DOHH2 (cell line): ENCODE results near the gene CFAP251.
"Not testable (repeated sequence)": the region's sequence is repeated elsewhere in the genome, so short reads cannot be mapped to it uniquely, and the experiment has no call there.

Experiments
- H3F3A ChIP-seq: fragments of 200-600 bp; sonication (generic), shearing (Covaris generic); 2 replicates; pipeline ENCODE4 v1.6.0; 2016; ENCODE audit warnings: antibody characterized with exemption, mild to moderate bottlenecking; ENCODE audit not compliant: control insufficient read depth, insufficient read depth
- H3K27ac ChIP-seq: fragments of 200-600 bp; sonication (generic); 2 replicates; pipeline ENCODE4 v1.5.1; 2014; ENCODE audit warnings: low read depth, mild to moderate bottlenecking, low read length, moderate library complexity
- H3K27me3 ChIP-seq: fragments of 200-600 bp; sonication (generic); 2 replicates; pipeline ENCODE4 v1.6.1; 2014; ENCODE audit warnings: mild to moderate bottlenecking, low read length, mixed read lengths; ENCODE audit not compliant: control insufficient read depth
- H3K36me3 ChIP-seq: fragments of 200-600 bp; sonication (generic); 2 replicates; pipeline ENCODE4 v1.6.1; 2014; ENCODE audit warnings: mild to moderate bottlenecking, low read length, moderate library complexity, mixed read lengths; ENCODE audit not compliant: control insufficient read depth
- H3K4me1 ChIP-seq: fragments of 200-600 bp; sonication (generic); 2 replicates; pipeline ENCODE4 v1.6.1; 2014; ENCODE audit warnings: mild to moderate bottlenecking, low read length, mixed read lengths; ENCODE audit not compliant: control insufficient read depth
- H3K4me2 ChIP-seq: fragments of 200-600 bp; sonication (generic); 2 replicates; pipeline ENCODE4 v1.6.0; 2014; ENCODE audit warnings: mild to moderate bottlenecking, low read length, moderate library complexity
- H3K4me3 ChIP-seq: fragments of 200-600 bp; sonication (generic); 2 replicates; pipeline ENCODE4 v1.5.1; 2014; ENCODE audit warnings: mild to moderate bottlenecking, low read length, mixed read lengths
- H3K79me2 ChIP-seq: fragments of 200-600 bp; sonication (generic); 2 replicates; pipeline ENCODE4 v1.6.1; 2014; ENCODE audit warnings: mild to moderate bottlenecking, low read length, mixed read lengths; ENCODE audit not compliant: control insufficient read depth
- H3K9me2 ChIP-seq: fragments of 200-600 bp; sonication (generic); replicated peaks from 2 replicates; pipeline ENCODE4 v1.6.1; 2014; ENCODE audit warnings: mild to moderate bottlenecking, low read length, mixed read lengths; ENCODE audit not compliant: control insufficient read depth
- H3K9me3 ChIP-seq: fragments of 200-600 bp; sonication (generic); 2 replicates; pipeline ENCODE4 v1.6.1; 2014; ENCODE audit warnings: antibody characterized with exemption, low read length, mixed read lengths; ENCODE audit not compliant: control insufficient read depth, insufficient read depth
- H4K20me1 ChIP-seq: fragments of 200-600 bp; sonication (generic); 2 replicates; pipeline ENCODE4 v1.6.0; 2014; ENCODE audit warnings: low read depth, mild to moderate bottlenecking, antibody characterized with exemption, low read length, moderate library complexity; ENCODE audit not compliant: control insufficient read depth, insufficient read depth
- CTCF ChIP-seq: fragments of 200-600 bp; sonication (generic); IDR thresholded peaks from one replicate; pipeline ENCODE4 v1.5.1; 2014; ENCODE audit warnings: antibody characterized with exemption, mild to moderate bottlenecking, low read depth, low read length; ENCODE audit not compliant: poor library complexity, severe bottlenecking
- EZH2phosphoT487 ChIP-seq: fragments of 200-600 bp; sonication (generic); IDR thresholded peaks from 2 replicates; pipeline ENCODE4 v1.6.1; 2017; ENCODE audit warnings: borderline replicate concordance, mild to moderate bottlenecking, antibody characterized with exemption, low read length, moderate library complexity, mixed read lengths

CFAP251 gene

DNA sequence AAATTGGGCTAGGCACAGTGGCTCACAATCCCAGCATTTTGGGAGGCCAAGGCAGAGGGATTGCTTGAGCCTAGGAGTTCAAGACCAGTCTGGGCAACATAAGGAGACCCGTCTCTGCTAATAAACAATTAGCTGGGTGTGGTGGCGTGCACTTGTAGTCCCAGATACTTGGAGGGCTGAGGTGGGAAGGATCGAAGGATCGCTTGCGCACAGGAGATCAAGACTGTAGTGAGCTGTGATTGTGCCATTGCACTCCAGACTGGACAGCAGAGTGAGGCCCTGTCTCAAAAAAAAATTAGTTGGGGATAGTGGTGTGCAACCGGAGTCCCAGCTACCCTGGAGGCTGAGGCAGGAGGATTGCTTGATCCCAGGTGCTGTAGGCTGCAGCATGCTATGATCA lies 64.6 kb downstream of the CFAP251 start:
- Histone ChIP-seq H3K4me2 (peak overlapping the region; percentile 76), H3K4me3 (peak overlapping the region; percentile 63), H3K9me2 (no peaks in the 10 kb centered on the region), H3K4me1 (peaks cover 88% of the 10 kb centered on the region), H3K27me3 (no peaks in the 10 kb centered on the region), H3K27ac (peak overlapping the region; percentile 96), H3K9me3 (no peaks in the 10 kb centered on the region), H3K79me2 (peaks cover 5% of the 10 kb centered on the region), H3K36me3 (peaks cover 14% of the 10 kb centered on the region), H4K20me1 (no peaks in the 10 kb centered on the region), H3F3A (peaks cover 66% of the 10 kb centered on the region)
- no peak for TF ChIP-seq EZH2phosphoT487
- no peak for TF ChIP-seq CTCF

DNA sequence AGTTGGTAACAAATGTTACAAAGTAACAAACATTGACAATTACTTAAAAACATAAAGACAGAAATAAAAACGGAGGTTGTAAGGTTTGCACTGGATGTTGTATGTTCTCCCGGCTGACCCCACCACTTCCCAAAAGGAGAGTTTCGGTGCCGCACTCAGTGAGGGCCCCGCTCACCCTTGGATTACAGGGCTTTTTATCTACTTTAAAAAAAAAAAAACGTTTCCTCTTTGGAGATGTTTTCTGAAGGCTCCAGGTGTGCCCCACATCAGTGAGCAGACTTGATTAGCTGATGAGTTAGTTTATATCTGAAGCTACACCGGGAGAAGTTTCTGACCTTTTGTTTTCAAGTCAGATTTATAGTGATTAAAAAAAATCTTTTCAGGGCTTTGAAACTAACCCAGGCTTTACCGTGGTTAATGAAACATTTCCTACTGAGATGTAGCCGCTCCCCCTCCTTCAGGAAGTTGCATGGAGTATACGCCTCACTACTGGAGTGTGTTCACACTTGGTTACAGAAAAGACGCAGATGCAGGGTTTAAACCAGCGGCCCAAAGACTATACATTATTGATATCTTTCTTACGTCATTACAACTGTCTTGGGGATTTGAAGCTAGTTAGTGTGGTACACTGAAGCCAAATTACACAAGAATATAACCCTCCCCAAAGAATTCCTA lies 65.3 kb downstream of the CFAP251 start:
- Histone ChIP-seq H3K9me2 (no peaks in the 10 kb centered on the region), H3K79me2 (peaks cover 5% of the 10 kb centered on the region), H3K27ac (peak overlapping the region; percentile 96), H3K4me3 (peak overlapping the region; percentile 63), H3K9me3 (no peaks in the 10 kb centered on the region), H3F3A (peaks cover 64% of the 10 kb centered on the region), H3K27me3 (no peaks in the 10 kb centered on the region), H4K20me1 (no peaks in the 10 kb centered on the region), H3K4me2 (peak overlapping the region; percentile 76), H3K36me3 (peaks cover 14% of the 10 kb centered on the region), H3K4me1 (peaks cover 85% of the 10 kb centered on the region)
- TF ChIP-seq EZH2phosphoT487 = no peak
- no peak for TF ChIP-seq CTCF

GRCh38 chr12:121986489-121987245 lies 68.3 kb downstream of the CFAP251 start:
- Histone ChIP-seq H3K4me2 (peak overlapping the region; percentile 17), H3K9me2 (no peaks in the 10 kb centered on the region), H3K27me3 (no peaks in the 10 kb centered on the region), H3K36me3 (peaks cover 11% of the 10 kb centered on the region), H3K9me3 (no peaks in the 10 kb centered on the region), H3K4me3 (no peak overlapping the region), H4K20me1 (no peaks in the 10 kb centered on the region), H3K4me1 (peaks cover 85% of the 10 kb centered on the region), H3F3A (peaks cover 59% of the 10 kb centered on the region), H3K27ac (peak overlapping the region; percentile 96), H3K79me2 (peaks cover 18% of the 10 kb centered on the region)
- TF ChIP-seq CTCF (no peak), EZH2phosphoT487 (no peak)

DNA sequence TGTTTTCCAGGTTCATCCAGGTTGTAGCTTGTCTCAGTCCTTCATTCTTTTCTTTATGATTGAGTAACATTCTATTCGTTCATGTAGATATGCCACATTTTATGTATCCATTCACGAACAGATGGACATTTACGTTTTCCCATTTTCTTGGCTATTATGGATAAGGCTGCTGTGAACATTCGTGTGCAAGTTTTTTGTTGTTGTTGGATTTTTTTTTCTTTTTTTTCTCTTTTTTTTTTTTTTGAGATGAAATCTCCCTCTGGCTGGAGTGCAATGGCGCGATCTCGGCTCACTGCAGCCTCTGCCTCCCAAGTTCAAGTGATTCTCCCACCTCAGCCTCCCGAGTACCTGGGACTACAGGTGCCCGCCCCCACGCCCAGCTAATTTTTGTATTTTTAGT lies 70.1 kb downstream of the CFAP251 start:
- peaks cover 52% of the 10 kb centered on the region for H3F3A ChIP-seq
- H3K4me3 ChIP-seq, H3K4me2 ChIP-seq, H3K27ac ChIP-seq, H3K9me2 ChIP-seq, H3K27me3 ChIP-seq, H4K20me1 ChIP-seq, H3K36me3 ChIP-seq, H3K9me3 ChIP-seq: not testable (repeated sequence)
- H3K79me2 ChIP-seq = peaks cover 22% of the 10 kb centered on the region
- peaks cover 78% of the 10 kb centered on the region for H3K4me1 ChIP-seq
